H1 (cell line): ENCODE results near the gene ELAVL1. TPM values are rescaled to one million over a fixed set of nuclear protein-coding genes. Genes with fewer than 3 reads are reported as not detected.

Experiments
- CTCF ChIA-PET: fragments of 300-600 bp; sonication (Branson Sonifier 250); formaldehyde crosslinking; loops from one replicate; lab custom pipeline; 2021; ENCODE audit not compliant: partially characterized antibody; lab: Charles Lee
- POLR2A ChIA-PET: fragments of 300-600 bp; sonication (Branson Sonifier 250); formaldehyde crosslinking; loops from one replicate; lab custom pipeline; 2021; ENCODE audit warnings: inconsistent platforms; ENCODE audit not compliant: partially characterized antibody; lab: Charles Lee
- DNase-seq, 2 experiments: peaks; one replicate each; pipeline versions ENCODE4 v3.0.0 to v3.0.0-alpha.2; 2010 to 2022; ENCODE audit warnings: low spot score in 2 of 2, low read depth in 1 of 2, mixed read lengths in 1 of 2
- FAIRE-seq: peaks from 2 replicates; lab custom pipeline; 2011; peaks lifted over from hg19 to GRCh38; lab: Jason Lieb, UNC
- H2AFZ ChIP-seq: 2 replicates; pipeline ENCODE4 v1.8.1; 2012; ENCODE audit warnings: low read length, inconsistent platforms
- H2AK5ac ChIP-seq: 2 replicates; pipeline ENCODE4 v1.6.1; 2013; ENCODE audit warnings: low read depth, low read length
- H2BK120ac ChIP-seq: replicated peaks from 2 replicates; pipeline ENCODE3; 2013; ENCODE audit warnings: low read depth, low read length, inconsistent platforms
- H2BK12ac ChIP-seq: 2 replicates; pipeline ENCODE4 v1.6.1; 2013; ENCODE audit warnings: low read depth, low read length
- H2BK15ac ChIP-seq: 2 replicates; pipeline ENCODE4 v1.6.1; 2013; ENCODE audit warnings: low read length
- H2BK20ac ChIP-seq: 2 replicates; pipeline ENCODE4 v1.6.1; 2013; ENCODE audit warnings: low read length
- H2BK5ac ChIP-seq: 2 replicates; pipeline ENCODE4 v1.6.1; 2013; ENCODE audit warnings: low read depth, low read length
- H3K14ac ChIP-seq: 2 replicates; pipeline ENCODE4 v1.6.1; 2013; ENCODE audit warnings: inconsistent platforms; ENCODE audit not compliant: insufficient read length
- H3K18ac ChIP-seq: 2 replicates; pipeline ENCODE4 v1.6.1; 2013; ENCODE audit warnings: low read length; ENCODE audit errors: extremely low read depth
- H3K23ac ChIP-seq: 2 replicates; pipeline ENCODE4 v1.6.1; 2013; ENCODE audit warnings: inconsistent platforms; ENCODE audit not compliant: insufficient read length
- H3K23me2 ChIP-seq: 2 replicates; pipeline ENCODE4 v1.6.1; 2013; ENCODE audit warnings: low read depth, low read length
- H3K27ac ChIP-seq: 2 replicates; pipeline ENCODE4 v1.6.1; 2011; ENCODE audit warnings: low read depth, low read length, inconsistent platforms
- H3K27me3 ChIP-seq, 4 experiments: replicated peaks in 1 of 4; 1 replicate in 1 of 4; 2 replicates in 3 of 4; pipeline versions ENCODE4 v1.6.1 to v1.8.1; 2011 to 2013; ENCODE audit warnings: low read length in 3 of 4, mild to moderate bottlenecking in 3 of 4, inconsistent platforms in 2 of 4, mixed read lengths in 2 of 4, moderate library complexity in 1 of 4; ENCODE audit not compliant: control insufficient read depth in 3 of 4, insufficient read depth in 3 of 4; ENCODE audit errors: extremely low read depth in 1 of 4
- H3K36me3 ChIP-seq, 4 experiments: 2 replicates each; pipeline versions ENCODE4 v1.6.1 to v1.8.1; 2011 to 2013; ENCODE audit warnings: mild to moderate bottlenecking in 4 of 4, low read length in 3 of 4, moderate library complexity in 2 of 4, control low read depth in 1 of 4, inconsistent platforms in 1 of 4; ENCODE audit not compliant: insufficient read depth in 4 of 4, control insufficient read depth in 2 of 4
- H3K4ac ChIP-seq: replicated peaks from 2 replicates; pipeline ENCODE3; 2013; ENCODE audit warnings: low read length, low read depth, mixed read lengths, inconsistent platforms; ENCODE audit not compliant: insufficient read length
- H3K4me1 ChIP-seq, 4 experiments: replicated peaks in 1 of 4; 1 replicate in 1 of 4; 2 replicates in 3 of 4; pipeline versions ENCODE4 v1.6.1 to v1.8.1; 2011 to 2013; ENCODE audit warnings: low read length in 3 of 4, inconsistent platforms in 2 of 4, mixed read lengths in 1 of 4; ENCODE audit not compliant: insufficient read depth in 4 of 4, control insufficient read depth in 3 of 4
- H3K4me2 ChIP-seq, 2 experiments: 2 replicates each; pipeline versions ENCODE4 v1.6.1 to v1.8.1; 2011 to 2013; ENCODE audit warnings: low read depth in 2 of 2, low read length in 2 of 2, control low read depth in 1 of 2, inconsistent platforms in 1 of 2, mild to moderate bottlenecking in 1 of 2; ENCODE audit not compliant: insufficient read depth in 1 of 2
- H3K4me3 ChIP-seq, 4 experiments: fragments of 200-600, 300-600 bp in 1 of 4; sonication (generic), shearing (Covaris generic), sonication (Bioruptor Twin) in 1 of 4; 2 replicates each; pipeline versions ENCODE4 v1.5.1 to v1.8.1; 2011 to 2016; ENCODE audit warnings: low read length in 4 of 4, low read depth in 3 of 4, control low read depth in 2 of 4, inconsistent platforms in 2 of 4, mild to moderate bottlenecking in 2 of 4, mixed read lengths in 1 of 4, moderate library complexity in 1 of 4; ENCODE audit not compliant: insufficient read depth in 2 of 4; ENCODE audit errors: extremely low read depth in 1 of 4
- H3K56ac ChIP-seq: replicated peaks from 2 replicates; pipeline ENCODE3; 2013; ENCODE audit warnings: low read depth, mild to moderate bottlenecking, mixed read lengths, low read length, inconsistent platforms; ENCODE audit not compliant: insufficient read length
- H3K79me1 ChIP-seq: 2 replicates; pipeline ENCODE4 v1.6.1; 2013; ENCODE audit warnings: low read depth, low read length, control low read depth
- H3K79me2 ChIP-seq, 2 experiments: 2 replicates each; pipeline versions ENCODE4 v1.6.1 to v1.8.1; 2012 to 2013; ENCODE audit warnings: low read length in 2 of 2, mild to moderate bottlenecking in 2 of 2, inconsistent platforms in 1 of 2; ENCODE audit not compliant: insufficient read depth in 2 of 2, control insufficient read depth in 1 of 2
- H3K9ac ChIP-seq, 4 experiments: replicated peaks in 1 of 4; 1 replicate in 1 of 4; 2 replicates in 3 of 4; pipeline versions ENCODE4 v1.6.1 to v1.8.1; 2011 to 2013; ENCODE audit warnings: low read depth in 3 of 4, low read length in 3 of 4, control low read depth in 2 of 4, mild to moderate bottlenecking in 2 of 4, moderate library complexity in 2 of 4, inconsistent platforms in 1 of 4; ENCODE audit errors: extremely low read depth in 1 of 4
- H3K9me3 ChIP-seq, 2 experiments: 2 replicates each; pipeline versions ENCODE4 v1.6.1 to v1.8.1; 2012 to 2013; ENCODE audit warnings: mild to moderate bottlenecking in 2 of 2, moderate library complexity in 2 of 2, control low read depth in 1 of 2, inconsistent platforms in 1 of 2, low read depth in 1 of 2, low read length in 1 of 2, mixed read lengths in 1 of 2; ENCODE audit not compliant: insufficient read depth in 2 of 2
- H4K20me1 ChIP-seq, 2 experiments: replicated peaks in 1 of 2; 2 replicates each; pipeline versions ENCODE3 to v1.8.1; 2011 to 2013; ENCODE audit warnings: inconsistent platforms in 2 of 2, low read length in 2 of 2, mild to moderate bottlenecking in 1 of 2; ENCODE audit not compliant: insufficient read depth in 2 of 2, control insufficient read depth in 1 of 2
- H4K5ac ChIP-seq: 2 replicates; pipeline ENCODE4 v1.6.1; 2013; ENCODE audit warnings: low read length, low read depth, mixed read lengths, inconsistent platforms; ENCODE audit not compliant: insufficient read length
- H4K8ac ChIP-seq: 2 replicates; pipeline ENCODE4 v1.8.0; 2013; ENCODE audit warnings: mild to moderate bottlenecking, moderate library complexity, low read length, inconsistent platforms; ENCODE audit not compliant: insufficient read depth; ENCODE audit errors: extremely low read depth
- H4K91ac ChIP-seq: replicated peaks from 2 replicates; pipeline ENCODE3; 2013; ENCODE audit warnings: low read length, mixed read lengths, inconsistent platforms; ENCODE audit not compliant: insufficient read length
- BACH1 ChIP-seq: IDR thresholded peaks from 2 replicates; pipeline ENCODE4 v1.6.1; 2012; ENCODE audit warnings: low read length, improper control_type of control experiment
- CEBPB ChIP-seq: IDR thresholded peaks from 2 replicates; pipeline ENCODE4 v1.6.1; 2012; ENCODE audit warnings: low read depth, low read length
- JUN ChIP-seq: IDR thresholded peaks from 2 replicates; pipeline ENCODE4 v1.6.1; 2011; ENCODE audit warnings: low read depth, mild to moderate bottlenecking, improper control_type of control experiment, low read length
- JUND ChIP-seq: IDR thresholded peaks from 2 replicates; pipeline ENCODE4 v1.6.1; 2011; ENCODE audit warnings: mild to moderate bottlenecking, improper control_type of control experiment, low read length
- RAD21 ChIP-seq, 2 experiments: IDR thresholded peaks in 1 of 2; conservative IDR thresholded peaks in 1 of 2; 2 replicates each; pipeline ENCODE4 v1.6.1; 2011; ENCODE audit warnings: low read depth in 2 of 2, low read length in 2 of 2, improper control_type of control experiment in 1 of 2, inconsistent platforms in 1 of 2, mild to moderate bottlenecking in 1 of 2, moderate library complexity in 1 of 2
- SAP30 ChIP-seq: fragments of 300-600 bp; sonication (generic); IDR thresholded peaks from 2 replicates; pipeline ENCODE4 v1.7.1; 2012; ENCODE audit warnings: low read length, moderate library complexity, mild to moderate bottlenecking, inconsistent platforms; ENCODE audit not compliant: insufficient read depth, insufficient replicate concordance
- SIX5 ChIP-seq: IDR thresholded peaks from 2 replicates; pipeline ENCODE4 v1.6.1; 2011; ENCODE audit warnings: mild to moderate bottlenecking, low read depth, low read length
- SP1 ChIP-seq: IDR thresholded peaks from 2 replicates; pipeline ENCODE4 v1.6.1; 2011; ENCODE audit warnings: low read depth, low read length
- SP2 ChIP-seq: IDR thresholded peaks from 2 replicates; pipeline ENCODE4 v1.6.1; 2012; ENCODE audit warnings: mild to moderate bottlenecking, low read length, inconsistent platforms
- SP4 ChIP-seq: IDR thresholded peaks from 2 replicates; pipeline ENCODE4 v1.6.1; 2012; ENCODE audit warnings: low read length, inconsistent platforms
- TAF1 ChIP-seq: IDR thresholded peaks from 2 replicates; pipeline ENCODE4 v1.6.1; 2011; ENCODE audit warnings: mild to moderate bottlenecking, low read depth, low read length
- TBP ChIP-seq: IDR thresholded peaks from 2 replicates; pipeline ENCODE4 v1.6.1; 2011; ENCODE audit warnings: low read depth, low read length, improper control_type of control experiment
- WGBS, 2 experiments: shearing (Covaris generic) in 1 of 2; methylation state at CpG; one replicate each; pipeline versions ENCODE4 v1.1.6 to v1.1.7; 2013 to 2015; ENCODE audit warnings: low lambda C conversion rate in 2 of 2, mixed read lengths in 2 of 2, inconsistent platforms in 1 of 2, low coverage in 1 of 2, missing lambda C conversion rate in 1 of 2; ENCODE audit not compliant: insufficient replicate concordance in 2 of 2, insufficient coverage in 1 of 2, insufficient read length in 1 of 2; ENCODE audit errors: extremely low coverage in 1 of 2, missing lambda C conversion rate in 1 of 2; 5-methylcytosine and 5-hydroxymethylcytosine counted together
- polyA plus RNA-seq, 7 experiments: library from polyadenylated mRNA; depleted of rRNA in 3 of 7; stranded (reverse) in 5 of 7; unstranded in 2 of 7; fragments of >200 nt in 5 of 7; fragments of 200-250 nt in 2 of 7; gene quantifications; 1 replicate in 5 of 7; 2 replicates in 1 of 7; 4 replicates in 1 of 7; pipeline versions ENCODE4 v1.2.1 to v1.2.3, GENCODE V29; 2011 to 2013; ENCODE audit warnings: missing spikeins in 2 of 7, mixed read lengths in 2 of 7
- total RNA-seq: library from RNA; stranded (reverse); fragmentation: NEBNext Ultra II Directional; extraction: Animal tissue kit (Norgen Biotek cat#: 25700); gene quantifications from 2 replicates; pipeline ENCODE4 v1.2.1, GENCODE V29; 2021
- TF ChIP-seq, protein P1 (sequence below): IDR thresholded peaks from 2 replicates; pipeline ENCODE4 v1.6.1; 2012; ENCODE audit warnings: inconsistent platforms
- TF ChIP-seq, protein P2 (sequence below): IDR thresholded peaks from 2 replicates; pipeline ENCODE4 v1.6.1; 2012; ENCODE audit warnings: inconsistent platforms

ELAVL1 gene
- total and polyA plus RNA-seq, 2 of the 8 experiments (the other 6 are each of a cell fraction or from before 2014, with no cell fraction given): 56.7 to 163 TPM

DNA sequence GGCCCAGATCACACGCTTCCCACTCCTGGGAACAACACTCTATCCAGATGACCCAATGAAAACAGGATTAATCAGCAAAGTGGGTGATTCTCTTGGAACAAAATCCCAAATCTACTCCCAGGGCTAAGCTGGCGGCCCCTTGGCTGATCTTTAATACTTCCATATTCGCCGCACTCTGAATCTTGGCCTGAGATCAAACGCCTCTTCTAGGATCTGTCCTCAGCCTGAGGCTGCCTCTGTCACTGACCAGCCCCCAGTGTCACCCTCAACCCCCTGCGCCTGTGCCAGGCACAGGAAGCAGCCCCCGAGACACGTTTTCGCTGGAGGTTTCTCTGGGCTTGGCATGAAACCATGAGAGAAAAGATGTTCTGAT is 77.1 kb downstream of the ELAVL1 start:
- Histone ChIP-seq H3K23me2 (peaks cover 4% of the 10 kb centered on the region; the same call in 1 of the 2 replicates), H2AFZ (no peak overlapping the region), H2BK20ac (no peak overlapping the region), H3K9ac (no peak overlapping the region), H3K27me3 (no peaks in the 10 kb centered on the region), H3K79me2 (no peaks in the 10 kb centered on the region), H3K79me1 (no peaks in the 10 kb centered on the region), H3K4me3 (no peak overlapping the region), H3K4me2 (no peak overlapping the region), H2BK5ac (no peak overlapping the region), H3K36me3 (peaks cover 12 to 31% (median 24%) of the 10 kb centered on the region in 4 experiments; a peak in 7 of 8 replicates), H2AK5ac (no peak overlapping the region), H3K14ac (no peak overlapping the region), H2BK120ac (no peak overlapping the region), H3K4ac (no peak overlapping the region), H4K8ac (no peak overlapping the region), H3K56ac (no peak overlapping the region), H3K9me3 (no peaks in the 10 kb centered on the region), H4K91ac (no peak overlapping the region), H4K20me1 (peaks cover 10 to 19% of the 10 kb centered on the region in 2 experiments), H3K4me1 (peaks cover 0 to 8% (median 2%) of the 10 kb centered on the region in 4 experiments; a peak in 5 of 7 replicates), H3K18ac (no peak overlapping the region), H3K27ac (no peak overlapping the region), H2BK15ac (no peak overlapping the region), H3K23ac (no peak overlapping the region), H4K5ac (no peak overlapping the region), H2BK12ac (no peak overlapping the region)
- DNase-seq: no peak
- no peak for FAIRE-seq
- ChIA-PET CTCF (interaction anchor here (1.3 to 2.7 kb wide), 7 partner anchors 8 to 141 kb away, joined by 3 to 11 read pairs (median 6); partner anchors contain the start of genes MAP2K7 and SNAPC2), POLR2A (interaction anchor here (0.8 to 10.4 kb wide), 5 partner anchors 13 to 76 kb away, joined by 3 to 205 read pairs (median 3); partner anchors contain the start of genes LRRC8E and TIMM44)
- WGBS, 2 experiments: 96% methylated on average over 9 of the region's 9 CpGs; no CpG with 5 or more reads in 1 of the 2 experiments
- TF ChIP-seq SP1 (no peak), SP2 (no peak), JUN (no peak), TBP (no peak), TAF1 (no peak), RAD21 (IDR thresholded peaks at IDR 0.05 in 1 of 2, conservative IDR thresholded peaks at IDR 0.05 in 1 of 2; ENCODE audit: low read depth in 2 of 2, low read length in 2 of 2) (no peak), SP4 (no peak), JUND (no peak), CEBPB (no peak), SIX5 (no peak), SAP30 (no peak), BACH1 (no peak)
- TF ChIP-seq, protein P1, sequence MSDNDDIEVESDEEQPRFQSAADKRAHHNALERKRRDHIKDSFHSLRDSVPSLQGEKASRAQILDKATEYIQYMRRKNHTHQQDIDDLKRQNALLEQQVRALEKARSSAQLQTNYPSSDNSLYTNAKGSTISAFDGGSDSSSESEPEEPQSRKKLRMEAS: no peak
- TF ChIP-seq, protein P2, sequence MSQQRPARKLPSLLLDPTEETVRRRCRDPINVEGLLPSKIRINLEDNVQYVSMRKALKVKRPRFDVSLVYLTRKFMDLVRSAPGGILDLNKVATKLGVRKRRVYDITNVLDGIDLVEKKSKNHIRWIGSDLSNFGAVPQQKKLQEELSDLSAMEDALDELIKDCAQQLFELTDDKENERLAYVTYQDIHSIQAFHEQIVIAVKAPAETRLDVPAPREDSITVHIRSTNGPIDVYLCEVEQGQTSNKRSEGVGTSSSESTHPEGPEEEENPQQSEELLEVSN: no peak
